Measurements from ENCODE around the gene VPS13D. TPM values are rescaled to one million over a fixed set of nuclear protein-coding genes. Genes with fewer than 3 reads are reported as not detected.

VPS13D gene
- total RNA-seq, 1 experiment from 2014 or later = 20.2 TPM

GRCh38 chr1:12447849-12448312, 218.1 kb downstream of the VPS13D start:
- Histone ChIP-seq H3K27me3 (ENCODE audit: insufficient read depth, low read length) (no peaks in the 10 kb centered on the region), H4K8ac (replicated peaks; ENCODE audit: insufficient read length, low read depth, low read length) (no peak overlapping the region), H2AK5ac (ENCODE audit: insufficient read length, low read length) (no peak overlapping the region), H3K27ac (ENCODE audit: insufficient read length, low read depth, low read length) (no peak overlapping the region), H2BK12ac (ENCODE audit: insufficient read length, low read depth, low read length) (no peak overlapping the region), H3K14ac (ENCODE audit: insufficient read depth, low read length) (no peak overlapping the region), H4K91ac (ENCODE audit: insufficient read length, low read depth, low read length) (no peak overlapping the region), H3K79me2 (ENCODE audit: insufficient read depth, low read length) (no peaks in the 10 kb centered on the region), H3K4ac (ENCODE audit: low read depth, low read length) (no peak overlapping the region), H2BK20ac (ENCODE audit: low read depth, low read length, poor library complexity, severe bottlenecking) (no peak overlapping the region), H3K23ac (ENCODE audit: insufficient read length, low read depth, low read length) (no peak overlapping the region), H3K9me3 (ENCODE audit: control insufficient read depth, low read depth, low read length) (no peaks in the 10 kb centered on the region), H3K4me2 (ENCODE audit: insufficient read depth, insufficient read length, low read length) (no peak overlapping the region), H2AFZ (ENCODE audit: low read length) (no peak overlapping the region), H3T11ph (ENCODE audit: low read length) (no peak overlapping the region), H2BK5ac (ENCODE audit: insufficient read length, low read length) (no peak overlapping the region), H3K9ac (ENCODE audit: extremely low read depth, insufficient read length, low read length) (no peak overlapping the region), H4K5ac (ENCODE audit: insufficient read length, low read depth, low read length) (no peak overlapping the region), H2BK120ac (ENCODE audit: low read depth, low read length, poor library complexity, severe bottlenecking) (no peak overlapping the region), H3K18ac (ENCODE audit: insufficient read length, low read depth, low read length) (no peak overlapping the region), H3K79me1 (ENCODE audit: insufficient read depth, low read depth, low read length, poor library complexity, severe bottlenecking) (no peaks in the 10 kb centered on the region), H3K4me1 (ENCODE audit: insufficient read depth, low read length) (no peaks in the 10 kb centered on the region; the same call in 1 of the 2 replicates), H2BK15ac (ENCODE audit: low read depth, low read length) (no peak overlapping the region), H4K20me1 (ENCODE audit: control insufficient read depth, insufficient read depth, insufficient read length) (no peaks in the 10 kb centered on the region), H3K56ac (ENCODE audit: insufficient read length, low read depth, low read length) (no peak overlapping the region), H3K23me2 (ENCODE audit: insufficient read length, low read depth, low read length, poor library complexity, severe bottlenecking) (no peaks in the 10 kb centered on the region)
- WGBS (ENCODE audit: extremely low coverage, insufficient read length, low lambda C conversion rate) = no CpG with 5 or more reads among the region's 7 CpGs
- Mint-ChIP-seq H3K4me3 (no peak overlapping the region), H3K36me3 (ENCODE audit: insufficient read depth in 1 of 3, low read depth in 3 of 3) (no peaks in the 10 kb centered on the region; a peak in 1 of 7 replicates), H3K9me3 (no peaks in the 10 kb centered on the region), H3K27ac (no peak overlapping the region), H3K27me3 (ENCODE audit: low read depth) (no peaks in the 10 kb centered on the region), H3K4me1 (peaks cover 8% of the 10 kb centered on the region in 2 experiments)
- no peak for TF ChIP-seq CTCF (conservative IDR thresholded peaks at IDR 0.05)
- no peak for DNase-seq

Data from H9 (cell line).